Parathyroid adenoma (tissue), 2 donors: Measurements from ENCODE around the gene NAA40.

Source experiments
- H2AFZ ChIP-seq: fragments of 300-600 bp; sonication (generic); one replicate; pipeline ENCODE4 v1.7.0; 2017; ENCODE audit warnings: antibody characterized with exemption, mild to moderate bottlenecking
- H3K27ac ChIP-seq: fragments of 300-600 bp; sonication (generic); one replicate; pipeline ENCODE4 v1.7.0; 2017
- H3K27me3 ChIP-seq: fragments of 300-600 bp; sonication (generic); one replicate; pipeline ENCODE4 v1.7.0; 2017; ENCODE audit warnings: low read length; ENCODE audit not compliant: control insufficient read depth, insufficient read depth
- H3K36me3 ChIP-seq: fragments of 300-600 bp; sonication (generic); one replicate; pipeline ENCODE4 v1.7.0; 2017; ENCODE audit warnings: low read length; ENCODE audit not compliant: control insufficient read depth, insufficient read depth
- H3K4me1 ChIP-seq: fragments of 300-600 bp; sonication (generic); one replicate; pipeline ENCODE4 v1.7.0; 2017; ENCODE audit warnings: control low read depth
- H3K4me2 ChIP-seq: fragments of 300-600 bp; sonication (generic); one replicate; pipeline ENCODE4 v1.7.0; 2017; ENCODE audit warnings: low read length
- H3K4me3 ChIP-seq: fragments of 300-600 bp; sonication (generic); one replicate; pipeline ENCODE4 v1.7.0; 2017; ENCODE audit warnings: low read depth, low read length
- H3K79me2 ChIP-seq: fragments of 300-600 bp; sonication (generic); one replicate; pipeline ENCODE4 v1.7.0; 2017; ENCODE audit warnings: control low read depth
- H3K9ac ChIP-seq: fragments of 300-600 bp; sonication (generic); one replicate; pipeline ENCODE4 v1.7.0; 2017; ENCODE audit warnings: mild to moderate bottlenecking
- H3K9me3 ChIP-seq: fragments of 300-600 bp; sonication (generic); one replicate; pipeline ENCODE4 v1.7.0; 2017; ENCODE audit warnings: low read length; ENCODE audit not compliant: control insufficient read depth
- TF ChIP-seq, protein P1 (sequence below): fragments of 300-600 bp; sonication (generic); IDR thresholded peaks from one replicate; pipeline ENCODE4 v1.7.0; 2017; ENCODE audit warnings: antibody characterized with exemption, mild to moderate bottlenecking
- donor health status: primary hyperparathyroidism.

Gene NAA40

DNA sequence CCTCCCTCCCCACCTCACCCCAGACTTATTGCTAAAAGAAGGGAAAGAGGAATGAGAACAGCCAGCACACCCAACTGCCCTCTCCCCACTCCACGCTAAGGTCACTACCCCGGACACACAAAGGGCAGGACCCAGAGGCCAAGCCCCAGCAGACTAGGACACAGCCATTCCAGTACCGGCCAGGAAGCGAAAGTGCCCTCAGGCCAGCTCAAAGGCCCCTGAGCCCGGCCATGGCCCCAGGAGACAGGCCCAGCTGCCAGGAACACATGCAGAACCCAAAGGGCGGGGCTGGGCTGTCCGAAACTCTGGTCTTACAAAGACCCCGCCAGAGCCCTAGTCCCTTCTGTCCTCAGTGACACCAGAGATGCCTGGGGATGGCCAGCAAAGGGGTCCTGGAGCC is 27.4 kb upstream of the NAA40 start:
- H3K4me1 ChIP-seq = no peaks in the 10 kb centered on the region
- H3K27ac ChIP-seq = no peak overlapping the region
- TF ChIP-seq, protein P1, sequence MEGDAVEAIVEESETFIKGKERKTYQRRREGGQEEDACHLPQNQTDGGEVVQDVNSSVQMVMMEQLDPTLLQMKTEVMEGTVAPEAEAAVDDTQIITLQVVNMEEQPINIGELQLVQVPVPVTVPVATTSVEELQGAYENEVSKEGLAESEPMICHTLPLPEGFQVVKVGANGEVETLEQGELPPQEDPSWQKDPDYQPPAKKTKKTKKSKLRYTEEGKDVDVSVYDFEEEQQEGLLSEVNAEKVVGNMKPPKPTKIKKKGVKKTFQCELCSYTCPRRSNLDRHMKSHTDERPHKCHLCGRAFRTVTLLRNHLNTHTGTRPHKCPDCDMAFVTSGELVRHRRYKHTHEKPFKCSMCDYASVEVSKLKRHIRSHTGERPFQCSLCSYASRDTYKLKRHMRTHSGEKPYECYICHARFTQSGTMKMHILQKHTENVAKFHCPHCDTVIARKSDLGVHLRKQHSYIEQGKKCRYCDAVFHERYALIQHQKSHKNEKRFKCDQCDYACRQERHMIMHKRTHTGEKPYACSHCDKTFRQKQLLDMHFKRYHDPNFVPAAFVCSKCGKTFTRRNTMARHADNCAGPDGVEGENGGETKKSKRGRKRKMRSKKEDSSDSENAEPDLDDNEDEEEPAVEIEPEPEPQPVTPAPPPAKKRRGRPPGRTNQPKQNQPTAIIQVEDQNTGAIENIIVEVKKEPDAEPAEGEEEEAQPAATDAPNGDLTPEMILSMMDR = no peak

DNA sequence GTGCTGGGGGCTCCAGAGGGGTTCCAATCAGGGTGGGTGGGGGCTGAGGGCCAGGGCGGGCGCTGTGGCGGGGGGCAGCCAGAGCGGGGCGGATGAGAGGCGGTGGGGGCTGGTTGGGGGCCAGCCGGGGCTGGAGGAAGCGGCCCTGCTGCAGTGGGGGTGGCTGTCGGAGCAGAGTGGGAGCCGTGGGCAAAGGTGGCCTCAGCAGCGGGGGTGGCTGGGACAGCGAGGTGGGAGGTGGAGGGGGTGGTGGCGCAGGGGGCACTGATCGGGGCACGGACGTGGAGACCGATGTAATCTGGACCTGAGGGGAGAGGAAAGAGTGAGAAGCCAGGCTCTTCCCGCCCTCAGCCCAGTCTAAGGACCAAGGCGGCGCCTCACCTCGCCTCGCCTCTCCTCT is 26.9 kb upstream of the NAA40 start:
- no peaks in the 10 kb centered on the region for H3K9me3 ChIP-seq
- H3K79me2 ChIP-seq = no peaks in the 10 kb centered on the region
- H3K27me3 ChIP-seq = no peaks in the 10 kb centered on the region
- H3K4me2 ChIP-seq = no peak overlapping the region
- no peaks in the 10 kb centered on the region for H3K4me1 ChIP-seq
- H3K36me3 ChIP-seq = no peaks in the 10 kb centered on the region
- TF ChIP-seq, protein P1 = no peak
- no peak overlapping the region for H3K27ac ChIP-seq
- no peak overlapping the region for H3K9ac ChIP-seq
- no peak overlapping the region for H2AFZ ChIP-seq
- no peak overlapping the region for H3K4me3 ChIP-seq

More for the DNA sequence above, 27.4 kb upstream of the NAA40 start:
- no peaks in the 10 kb centered on the region for H3K36me3 ChIP-seq
- H3K9ac ChIP-seq = no peak overlapping the region
- H3K4me2 ChIP-seq = no peak overlapping the region
- H3K79me2 ChIP-seq = no peaks in the 10 kb centered on the region
- no peaks in the 10 kb centered on the region for H3K9me3 ChIP-seq
- no peaks in the 10 kb centered on the region for H3K27me3 ChIP-seq
- no peak overlapping the region for H2AFZ ChIP-seq
- no peak overlapping the region for H3K4me3 ChIP-seq

DNA sequence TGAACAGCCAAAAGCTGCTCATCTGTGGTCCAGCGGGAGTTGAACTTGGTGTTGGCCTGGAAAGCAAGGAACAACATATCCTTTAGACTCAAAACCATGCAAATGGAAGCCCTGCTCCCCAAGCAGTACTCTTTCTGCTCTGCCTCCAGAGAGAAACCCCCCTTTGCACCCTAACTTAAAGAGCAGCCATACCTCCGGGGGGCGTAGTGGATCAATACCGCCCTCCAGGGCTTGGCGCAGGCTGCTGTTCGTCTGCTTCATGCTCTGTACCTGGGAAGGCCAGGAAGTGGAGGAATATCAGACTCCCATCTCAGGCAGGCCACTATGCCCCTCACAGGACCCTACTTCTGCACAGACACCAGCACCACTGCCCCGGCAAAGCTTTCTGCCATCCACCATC is 26.1 kb upstream of the NAA40 start:
- no peak overlapping the region for H3K9ac ChIP-seq
- no peaks in the 10 kb centered on the region for H3K27me3 ChIP-seq
- no peak overlapping the region for H2AFZ ChIP-seq
- no peak overlapping the region for H3K27ac ChIP-seq
- no peaks in the 10 kb centered on the region for H3K9me3 ChIP-seq
- no peaks in the 10 kb centered on the region for H3K79me2 ChIP-seq
- no peaks in the 10 kb centered on the region for H3K36me3 ChIP-seq
- TF ChIP-seq, protein P1 = no peak
- H3K4me1 ChIP-seq = peaks cover 3% of the 10 kb centered on the region
- H3K4me2 ChIP-seq = no peak overlapping the region
- no peak overlapping the region for H3K4me3 ChIP-seq

DNA sequence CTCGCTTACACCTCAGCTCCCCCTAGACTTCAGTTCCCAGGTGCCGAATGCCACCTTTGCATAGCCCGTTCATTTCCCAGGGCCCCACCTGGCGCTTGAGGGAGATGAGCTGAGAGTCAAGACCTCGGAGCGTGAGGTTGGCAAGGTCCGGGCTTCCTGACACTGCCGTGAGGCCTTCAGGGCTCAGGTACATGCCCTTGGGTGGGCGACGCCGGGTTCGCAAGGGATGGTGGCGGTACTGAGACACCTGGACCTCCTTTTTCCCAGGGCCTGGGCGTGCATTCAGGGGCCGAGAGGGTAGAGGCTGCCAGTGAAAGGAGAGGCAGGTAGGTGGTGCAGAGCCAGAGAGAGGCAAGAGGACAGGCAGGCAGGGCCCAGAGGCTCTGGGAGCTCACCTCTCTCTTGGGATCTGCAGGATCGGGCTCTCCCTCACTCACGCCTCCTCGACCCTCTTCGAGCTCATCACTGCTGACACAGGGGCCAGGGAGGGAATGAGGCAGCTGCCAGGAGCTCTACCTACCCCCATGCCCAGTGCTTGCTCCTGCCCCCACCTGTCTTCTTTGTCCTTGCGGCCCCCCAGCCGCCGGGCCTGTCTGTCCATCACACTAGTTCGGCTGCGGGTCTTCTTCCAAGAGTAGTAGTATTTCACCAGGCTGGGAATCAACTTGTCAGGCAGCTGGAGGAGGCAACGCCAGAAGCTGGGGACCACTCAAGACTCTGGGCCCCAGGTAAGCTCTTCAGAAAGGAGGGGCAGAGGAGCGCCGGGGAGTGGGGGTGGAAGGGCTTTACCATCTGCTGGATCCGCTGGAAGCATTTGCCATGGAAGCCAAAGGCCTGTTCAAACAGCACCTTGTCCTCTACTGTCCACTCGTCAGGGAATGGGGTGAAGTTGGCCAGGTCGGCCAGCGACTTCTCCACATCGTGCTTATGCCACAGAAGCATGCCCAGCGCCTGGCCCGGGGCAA is 24.7 kb upstream of the NAA40 start:
- H3K9me3 ChIP-seq = no peaks in the 10 kb centered on the region
- TF ChIP-seq, protein P1 = no peak
- no peaks in the 10 kb centered on the region for H3K79me2 ChIP-seq
- H3K27ac ChIP-seq = no peak overlapping the region
- no peak overlapping the region for H3K9ac ChIP-seq
- no peaks in the 10 kb centered on the region for H3K27me3 ChIP-seq
- peaks cover 4% of the 10 kb centered on the region for H3K4me1 ChIP-seq
- no peaks in the 10 kb centered on the region for H3K36me3 ChIP-seq
- no peak overlapping the region for H3K4me2 ChIP-seq
- no peak overlapping the region for H3K4me3 ChIP-seq
- H2AFZ ChIP-seq = no peak overlapping the region
